KOPT-K1 (cell line): Measurements from ENCODE around the gene CHMP4A.
A peak's percentile ranks its signal among the peaks of the same experiment; 100 is the strongest.
"Not testable (repeated sequence)": the region's sequence is repeated elsewhere in the genome, so short reads cannot be mapped to it uniquely, and the experiment has no call there.

Experiments
- H3K27ac ChIP-seq: fragments of 200-600 bp; sonication (generic); 2 replicates; pipeline ENCODE4 v1.5.1; 2016; ENCODE audit warnings: antibody characterized with exemption, mild to moderate bottlenecking, low read depth, low read length; ENCODE audit not compliant: poor library complexity, severe bottlenecking
- H3K36me3 ChIP-seq: fragments of 200-600 bp; sonication (generic); 2 replicates; pipeline ENCODE4 v1.5.1; 2017; ENCODE audit warnings: antibody characterized with exemption, mild to moderate bottlenecking, low read length, moderate library complexity; ENCODE audit not compliant: insufficient read depth
- H3K9me3 ChIP-seq: fragments of 200-600 bp; sonication (generic); 2 replicates; pipeline ENCODE4 v1.5.1; 2017; ENCODE audit warnings: antibody characterized with exemption, low read length, mild to moderate bottlenecking; ENCODE audit not compliant: insufficient read depth, poor library complexity, severe bottlenecking

The CHMP4A gene

DNA sequence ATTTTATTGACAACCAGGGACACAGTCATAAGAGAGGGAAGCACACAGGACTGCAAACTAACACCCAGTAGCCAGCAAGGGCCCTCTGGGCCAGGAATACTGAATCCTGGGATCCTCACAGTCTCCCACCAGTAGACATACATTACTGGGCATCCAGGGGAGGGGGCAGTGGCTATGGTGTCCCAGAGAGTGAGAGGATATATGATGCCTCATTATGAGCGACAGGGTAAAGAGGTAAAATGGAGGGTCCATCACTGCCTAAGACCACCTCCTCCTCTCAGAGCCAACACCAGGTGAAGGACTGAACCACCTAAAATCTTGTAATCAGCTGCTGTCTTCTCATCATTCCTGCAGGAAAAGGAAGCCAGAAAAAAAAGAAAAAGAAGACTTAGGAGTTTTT lies 3.6 kb upstream of the CHMP4A start:
- not testable (repeated sequence) for H3K9me3 ChIP-seq, H3K27ac ChIP-seq
- H3K36me3 ChIP-seq, result peaks cover 15% of the 10 kb centered on the region

DNA sequence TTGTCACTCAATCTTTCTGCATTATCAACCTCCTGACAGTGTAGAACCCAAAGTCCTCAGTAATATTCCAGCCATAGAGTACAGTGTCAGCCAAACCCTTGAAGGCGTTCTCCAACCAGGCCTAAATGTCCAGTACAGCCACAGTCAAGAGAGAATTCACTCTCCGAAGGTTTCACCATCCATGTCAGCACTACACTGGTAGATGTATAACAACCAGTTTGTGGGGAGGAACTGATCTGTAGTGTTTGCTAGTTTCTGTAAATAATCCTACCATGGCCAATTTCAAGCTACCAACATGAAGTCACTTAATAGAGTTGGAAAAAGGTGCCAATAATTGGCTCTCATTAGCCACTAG lies 3.0 kb upstream of the CHMP4A start:
- peak overlapping the region; percentile 81 for H3K27ac ChIP-seq
- H3K36me3 ChIP-seq, result peaks cover 20% of the 10 kb centered on the region
- H3K9me3 ChIP-seq, result no peaks in the 10 kb centered on the region

DNA sequence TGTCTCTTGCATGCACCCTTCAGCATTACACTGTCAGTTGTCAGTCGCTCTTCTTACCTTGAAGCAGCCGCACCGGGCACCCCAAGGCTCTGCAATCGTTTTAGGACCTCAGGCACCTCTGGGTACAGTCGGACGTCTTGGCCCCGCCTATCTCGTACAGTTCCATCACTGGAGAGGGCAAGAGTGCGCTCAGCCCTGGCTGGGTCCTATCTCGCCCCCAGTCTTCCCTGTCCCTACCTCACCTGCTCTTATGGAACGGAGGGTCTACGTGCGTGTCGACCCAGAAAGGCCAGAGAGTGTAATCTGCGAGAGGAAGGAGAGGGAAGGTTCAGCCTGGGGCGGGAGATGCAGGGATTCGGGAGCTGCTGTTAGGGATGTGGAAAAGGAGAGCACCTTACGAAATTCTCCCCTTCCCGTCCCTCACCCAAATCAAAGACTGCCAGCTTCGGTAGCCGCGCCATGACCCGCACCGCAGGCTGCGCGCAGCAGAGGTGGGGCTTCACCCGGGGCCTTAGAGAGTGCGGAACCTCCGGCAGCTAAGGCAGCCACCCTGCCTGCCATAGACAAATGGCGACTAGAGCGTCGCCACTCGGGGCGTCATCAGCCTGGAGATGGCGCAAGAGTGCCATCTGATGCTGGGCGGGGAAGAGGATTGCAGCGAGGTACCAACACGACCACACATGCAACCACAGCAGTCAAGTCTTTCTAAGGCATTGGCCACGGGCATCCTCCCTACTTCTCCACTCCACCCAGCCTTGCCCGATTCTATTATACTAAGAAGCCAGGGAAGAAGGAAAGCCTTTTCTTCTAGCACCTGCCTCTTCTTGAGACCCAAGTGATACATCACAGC lies 2.4 kb upstream of the CHMP4A start, which contains the start of gene MDP1:
Gene MDP1, minus strand, starts transcription at position 572 of the 850 bp plus-strand sequence. Its CDS starts 111 bp downstream, at position 461.
- Histone ChIP-seq H3K36me3 (peaks cover 26% of the 10 kb centered on the region), H3K27ac (peak within 1 kb of the TSS; percentile 81), H3K9me3 (no peaks in the 10 kb centered on the region)

DNA sequence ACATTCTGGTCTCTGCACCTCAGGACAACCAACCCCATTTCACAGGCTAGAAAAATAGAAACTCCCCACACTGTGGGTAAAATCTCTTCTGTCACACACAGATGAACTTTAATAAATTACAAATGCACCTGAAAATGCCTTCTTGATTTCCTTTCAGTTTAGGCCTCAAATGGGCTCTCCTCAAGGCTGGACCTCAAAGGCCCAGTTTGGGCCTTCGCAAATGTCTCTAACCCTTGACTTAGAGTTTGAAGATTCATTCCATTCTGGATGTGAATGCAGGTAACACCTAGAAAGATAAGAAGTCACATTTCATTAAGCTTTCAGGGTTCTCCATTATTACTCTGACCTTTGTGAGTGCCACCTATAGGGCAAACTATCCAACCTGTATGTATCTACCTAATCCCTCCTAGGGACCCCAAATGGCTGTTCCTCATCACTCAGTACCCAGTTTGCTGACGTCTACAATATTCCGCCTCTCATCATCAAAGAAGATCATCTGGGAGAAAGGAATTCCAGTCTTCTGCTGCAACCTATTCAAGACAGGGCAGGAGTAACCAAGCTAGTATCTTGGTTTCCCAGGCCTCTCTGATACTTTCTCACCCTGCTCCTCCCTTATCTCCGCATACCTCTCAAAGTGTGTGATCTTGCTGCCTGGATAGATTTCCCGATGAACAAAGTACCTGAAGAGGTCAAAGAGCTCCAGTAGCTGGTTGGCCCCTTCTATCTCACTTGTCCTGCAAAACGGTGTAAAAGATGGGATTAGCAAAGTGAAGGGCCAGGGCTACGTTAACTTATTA lies 776 bp upstream of the CHMP4A start:
- H3K36me3 ChIP-seq, result peaks cover 43% of the 10 kb centered on the region
- no peaks in the 10 kb centered on the region for H3K9me3 ChIP-seq
- peak overlapping the region; percentile 88 for H3K27ac ChIP-seq

DNA sequence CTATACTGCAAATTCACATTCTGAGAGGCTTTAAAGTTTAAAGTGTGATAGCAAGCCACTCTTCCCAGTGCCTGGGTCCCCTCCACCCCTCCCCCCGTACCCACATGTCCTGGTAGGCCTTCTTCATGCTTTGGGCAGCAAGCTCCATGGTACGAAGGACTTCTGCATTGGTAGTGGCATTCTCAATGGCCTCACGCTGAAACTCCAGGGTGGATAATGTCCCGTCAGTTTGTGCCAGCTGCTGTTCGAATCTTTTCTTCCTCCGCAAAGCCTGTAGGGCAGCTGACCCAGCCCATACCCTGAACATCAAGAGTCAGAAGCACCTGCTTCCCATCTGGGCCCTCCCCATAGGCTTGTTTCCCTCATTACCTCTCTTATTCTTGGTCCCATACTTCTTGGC lies 2.0 kb downstream of the CHMP4A start:
- Histone ChIP-seq H3K27ac (no peak overlapping the region), H3K36me3 (peaks cover 58% of the 10 kb centered on the region), H3K9me3 (no peaks in the 10 kb centered on the region)

DNA sequence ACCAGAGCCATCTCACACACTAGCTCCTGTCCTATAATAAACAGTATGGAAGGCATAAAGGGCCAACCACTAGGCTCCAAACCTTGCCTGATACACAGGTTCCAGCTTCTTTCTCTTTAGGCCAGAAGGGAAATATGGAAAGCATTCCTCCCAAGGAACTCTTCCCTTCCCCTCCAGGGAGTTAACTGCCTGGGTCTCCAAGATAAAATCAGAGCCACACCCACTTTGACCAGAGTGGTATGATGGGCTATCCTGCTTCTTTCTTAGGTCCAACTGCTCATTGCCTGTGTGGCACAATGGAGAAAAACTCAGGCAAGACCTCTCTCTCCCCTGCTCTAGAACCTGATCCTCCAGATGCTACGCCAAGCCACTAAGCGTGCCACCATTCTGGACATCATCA lies 5.7 kb downstream of the CHMP4A start:
- H3K9me3 ChIP-seq, result peaks cover 7% of the 10 kb centered on the region
- no peak overlapping the region for H3K27ac ChIP-seq
- H3K36me3 ChIP-seq, result peaks cover 88% of the 10 kb centered on the region

DNA sequence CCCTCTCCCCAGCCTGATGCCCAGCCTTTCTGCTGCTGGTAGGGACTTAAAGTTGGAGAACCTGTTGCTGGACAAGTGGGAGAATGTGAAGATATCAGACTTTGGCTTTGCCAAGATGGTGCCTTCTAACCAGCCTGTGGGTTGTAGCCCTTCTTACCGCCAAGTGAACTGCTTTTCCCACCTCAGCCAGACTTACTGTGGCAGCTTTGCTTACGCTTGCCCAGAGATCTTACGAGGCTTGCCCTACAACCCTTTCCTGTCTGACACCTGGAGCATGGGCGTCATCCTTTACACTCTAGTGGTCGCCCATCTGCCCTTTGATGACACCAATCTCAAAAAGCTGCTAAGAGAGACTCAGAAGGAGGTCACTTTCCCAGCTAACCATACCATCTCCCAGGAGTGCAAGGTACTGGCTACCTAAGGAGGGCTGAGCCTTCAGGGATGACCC lies 6.2 kb downstream of the CHMP4A start:
- H3K27ac ChIP-seq, result no peak overlapping the region
- peaks cover 93% of the 10 kb centered on the region for H3K36me3 ChIP-seq
- H3K9me3 ChIP-seq, result peaks cover 12% of the 10 kb centered on the region

DNA sequence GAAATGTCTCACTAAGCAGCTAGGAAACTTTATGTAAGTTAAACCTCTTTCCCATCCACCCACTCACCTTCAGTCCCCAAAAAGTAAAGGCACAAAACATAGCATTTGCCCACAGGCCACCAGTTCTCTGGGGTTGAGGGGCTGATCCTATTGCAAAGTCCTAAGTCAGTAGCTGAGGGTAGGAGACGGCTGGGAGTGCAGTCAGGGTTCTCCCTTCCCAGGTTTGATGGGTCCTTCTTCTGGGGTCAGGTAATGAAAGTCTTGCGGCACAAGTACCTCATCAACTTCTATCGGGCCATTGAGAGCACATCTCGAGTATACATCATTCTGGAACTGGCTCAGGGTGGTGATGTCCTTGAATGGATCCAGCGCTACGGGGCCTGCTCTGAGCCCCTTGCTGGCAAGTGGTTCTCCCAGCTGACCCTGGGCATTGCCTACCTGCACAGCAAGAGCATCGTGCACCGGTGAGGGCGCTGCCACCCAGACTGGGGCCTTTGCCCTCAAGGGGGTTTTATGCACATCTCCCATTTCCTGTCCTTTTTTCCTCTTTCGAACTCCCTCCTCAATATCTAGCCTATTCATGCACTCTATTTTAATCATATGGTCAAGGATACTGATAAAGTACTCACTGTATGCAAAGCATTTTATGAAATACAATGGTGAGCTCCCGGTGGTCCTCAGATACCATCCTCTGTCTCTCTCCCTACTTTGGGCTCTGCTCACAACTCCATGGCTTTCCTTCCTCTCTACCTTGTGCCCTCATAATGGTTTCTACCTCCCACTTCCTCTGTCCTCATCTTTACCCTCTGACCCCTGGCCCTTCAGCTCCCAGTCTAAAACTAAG lies 6.8 kb downstream of the CHMP4A start:
- Histone ChIP-seq H3K27ac (no peak overlapping the region), H3K9me3 (peaks cover 17% of the 10 kb centered on the region), H3K36me3 (peaks cover 95% of the 10 kb centered on the region)

DNA sequence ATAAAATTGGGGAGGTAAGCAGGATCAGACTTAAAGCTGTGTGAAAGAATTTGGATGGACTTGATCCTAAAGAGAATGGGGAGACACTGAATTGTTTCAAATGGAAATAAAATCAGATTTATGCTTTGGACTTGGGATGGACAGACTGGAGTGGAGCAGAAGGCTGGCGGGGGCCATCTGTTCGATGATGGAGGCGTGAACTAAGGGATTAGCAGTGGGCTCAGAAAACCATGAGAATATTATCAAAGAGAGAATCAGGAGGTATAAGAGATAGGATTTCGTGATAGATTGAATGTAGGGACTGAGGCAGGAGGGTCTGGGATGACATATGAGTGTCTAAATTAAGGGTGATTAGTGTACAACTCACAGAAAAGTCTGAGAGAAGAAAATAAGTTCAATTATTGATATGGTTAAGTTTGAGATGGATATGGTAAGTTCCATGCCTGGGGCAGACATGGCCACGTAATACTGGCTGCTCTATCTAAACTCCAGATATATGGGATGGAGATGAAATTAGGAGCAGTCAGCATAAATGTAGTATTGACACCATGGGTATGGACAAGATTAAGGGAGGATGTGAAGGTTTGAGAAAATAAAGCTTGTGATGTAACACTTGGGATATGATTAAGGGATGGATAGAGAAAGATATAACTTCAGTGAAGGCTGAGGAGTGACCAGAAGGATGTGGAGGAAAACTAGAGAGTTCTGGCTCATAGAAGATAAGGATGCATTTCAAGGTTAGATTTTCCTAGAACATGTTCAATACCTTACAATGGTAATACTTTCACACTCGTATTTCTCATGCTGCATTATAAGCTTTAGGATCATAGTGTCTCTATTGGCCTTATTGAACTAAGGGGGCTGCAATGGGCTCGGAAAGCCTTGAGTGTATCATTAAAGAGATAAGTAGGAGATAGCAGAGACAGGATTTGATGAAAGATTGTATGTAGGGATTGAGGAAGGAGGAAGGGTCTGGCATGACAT lies 8.8 kb downstream of the CHMP4A start:
- Histone ChIP-seq H3K9me3 (peaks cover 19% of the 10 kb centered on the region), H3K27ac (no peak overlapping the region), H3K36me3 (peaks cover 84% of the 10 kb centered on the region)

DNA sequence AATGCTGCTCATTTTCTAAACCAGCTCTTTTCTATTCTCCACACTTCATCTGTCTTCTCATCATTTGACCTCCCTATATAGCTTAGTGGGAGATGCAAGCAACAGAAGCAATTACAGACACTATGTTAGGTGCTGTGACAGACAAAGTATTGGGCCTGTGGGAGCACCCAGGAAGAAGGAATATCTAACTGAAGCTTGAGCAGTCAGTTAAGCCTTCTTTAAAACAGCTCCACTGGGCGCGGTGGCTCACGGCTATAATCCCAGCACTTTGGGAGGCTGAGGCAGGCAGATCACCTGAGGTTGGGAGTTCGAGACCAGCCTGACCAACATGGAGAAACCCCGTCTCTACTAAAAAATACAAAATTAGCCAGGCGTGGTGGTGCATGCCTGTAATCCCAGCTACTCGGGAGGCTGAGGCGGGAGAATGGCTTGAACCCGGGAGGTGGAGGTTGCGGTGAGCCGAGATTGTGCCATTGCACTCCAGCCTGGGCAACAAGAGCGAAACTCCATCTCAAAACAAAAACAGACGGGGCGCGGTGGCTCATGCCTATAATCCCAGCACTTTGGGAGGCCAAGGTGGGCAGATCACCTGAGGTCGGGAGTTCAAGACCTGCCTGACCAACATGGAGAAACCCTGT lies 9.9 kb downstream of the CHMP4A start:
- not testable (repeated sequence) for H3K27ac ChIP-seq
- H3K9me3 ChIP-seq, result peaks cover 19% of the 10 kb centered on the region
- peaks cover 79% of the 10 kb centered on the region for H3K36me3 ChIP-seq

DNA sequence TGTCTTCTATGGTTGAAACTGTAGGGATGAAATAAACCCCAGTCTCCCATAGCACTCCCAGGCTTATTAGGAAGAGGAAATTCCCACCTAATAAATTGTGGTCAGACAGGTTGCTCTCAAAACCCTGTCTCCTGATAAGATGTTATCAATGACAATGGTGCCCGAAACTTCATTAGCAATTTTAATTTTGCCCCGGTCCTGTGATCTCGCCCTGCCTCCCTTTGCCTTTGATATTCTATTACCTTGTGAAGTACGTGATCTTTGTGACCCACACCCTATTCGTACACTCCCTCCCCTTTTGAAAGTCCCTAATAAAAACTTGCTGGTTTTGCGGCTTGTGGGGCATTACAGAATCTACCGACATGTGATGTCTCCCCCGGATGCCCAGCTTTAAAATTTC lies 10.8 kb downstream of the CHMP4A start:
- H3K36me3 ChIP-seq, result peaks cover 71% of the 10 kb centered on the region
- not testable (repeated sequence) for H3K27ac ChIP-seq
- H3K9me3 ChIP-seq, result peaks cover 19% of the 10 kb centered on the region

DNA sequence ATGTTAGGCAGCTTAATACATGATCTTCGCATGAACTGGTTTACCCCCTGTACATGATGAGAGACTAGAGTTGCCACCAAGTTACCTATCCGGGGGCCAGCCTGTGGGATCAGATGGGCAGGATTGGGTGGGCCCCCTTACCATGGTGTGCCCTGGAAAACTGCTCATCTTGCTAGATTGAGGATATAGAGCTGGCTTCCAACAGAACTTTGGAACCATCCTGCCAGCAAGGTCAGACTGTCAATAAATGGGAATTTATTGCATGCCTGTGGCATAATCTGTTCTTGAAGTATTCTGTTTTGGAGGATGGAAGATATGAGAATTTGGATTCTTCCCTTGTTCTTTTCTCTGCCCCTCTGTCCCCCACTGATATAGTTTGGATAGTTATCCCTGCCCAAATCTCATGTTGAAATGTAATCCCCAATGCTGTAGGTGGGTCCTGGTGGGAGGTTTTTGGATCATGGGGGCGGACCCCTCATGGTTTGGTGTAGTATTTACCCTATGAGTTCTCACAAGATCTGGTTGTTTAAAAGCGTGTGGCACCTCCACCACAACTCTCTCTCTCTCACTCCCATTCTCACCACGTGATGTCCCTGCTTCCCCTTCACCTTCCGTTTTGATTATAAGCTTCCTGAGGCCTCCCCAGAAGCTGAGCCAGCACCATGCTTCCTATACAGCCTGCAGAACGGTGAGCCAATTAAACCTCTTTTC lies 14.3 kb downstream of the CHMP4A start:
- H3K27ac ChIP-seq, result no peak overlapping the region
- peaks cover 41% of the 10 kb centered on the region for H3K36me3 ChIP-seq
- H3K9me3 ChIP-seq, result peaks cover 19% of the 10 kb centered on the region

DNA sequence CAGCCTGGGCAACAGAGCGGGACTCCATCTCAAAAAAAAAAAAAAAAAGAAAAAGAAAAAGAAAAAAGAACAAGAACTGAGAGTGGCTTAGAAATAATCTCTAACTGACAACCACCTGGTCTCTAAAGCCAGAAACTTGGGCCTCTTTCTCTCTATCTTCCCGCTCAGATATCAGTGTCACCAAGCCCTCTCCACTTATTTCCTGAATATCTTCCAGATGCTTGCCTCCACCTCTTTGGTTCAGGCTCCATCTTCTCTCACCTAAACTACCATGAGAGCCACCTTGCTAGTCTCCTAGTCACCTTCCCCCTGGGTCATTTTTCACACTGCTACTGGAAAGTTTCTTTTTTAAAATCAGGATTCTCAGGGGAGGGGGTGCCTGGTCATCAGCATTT lies 16.2 kb downstream of the CHMP4A start:
- no peak overlapping the region for H3K27ac ChIP-seq
- peaks cover 6% of the 10 kb centered on the region for H3K9me3 ChIP-seq
- H3K36me3 ChIP-seq, result peaks cover 40% of the 10 kb centered on the region
